A549 treated with Hydrocortisone at 1 μM for 4 hours (cell line): ENCODE measurements around the gene HEBP1. TPM values are rescaled to one million over a fixed set of nuclear protein-coding genes. Genes with fewer than 3 reads are reported as not detected.

Experiments used
- total RNA-seq: library from RNA; stranded (reverse); fragments of 200-300 nt; extraction: Qiagen RNA extraction; gene quantifications from 5 replicates; pipeline ENCODE4 v1.2.3, GENCODE V29; 2022

Gene HEBP1, protein sequence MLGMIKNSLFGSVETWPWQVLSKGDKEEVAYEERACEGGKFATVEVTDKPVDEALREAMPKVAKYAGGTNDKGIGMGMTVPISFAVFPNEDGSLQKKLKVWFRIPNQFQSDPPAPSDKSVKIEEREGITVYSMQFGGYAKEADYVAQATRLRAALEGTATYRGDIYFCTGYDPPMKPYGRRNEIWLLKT
- total RNA-seq: 49.8 to 57.1 TPM (median 55.2 TPM) in 5 replicates

DNA sequence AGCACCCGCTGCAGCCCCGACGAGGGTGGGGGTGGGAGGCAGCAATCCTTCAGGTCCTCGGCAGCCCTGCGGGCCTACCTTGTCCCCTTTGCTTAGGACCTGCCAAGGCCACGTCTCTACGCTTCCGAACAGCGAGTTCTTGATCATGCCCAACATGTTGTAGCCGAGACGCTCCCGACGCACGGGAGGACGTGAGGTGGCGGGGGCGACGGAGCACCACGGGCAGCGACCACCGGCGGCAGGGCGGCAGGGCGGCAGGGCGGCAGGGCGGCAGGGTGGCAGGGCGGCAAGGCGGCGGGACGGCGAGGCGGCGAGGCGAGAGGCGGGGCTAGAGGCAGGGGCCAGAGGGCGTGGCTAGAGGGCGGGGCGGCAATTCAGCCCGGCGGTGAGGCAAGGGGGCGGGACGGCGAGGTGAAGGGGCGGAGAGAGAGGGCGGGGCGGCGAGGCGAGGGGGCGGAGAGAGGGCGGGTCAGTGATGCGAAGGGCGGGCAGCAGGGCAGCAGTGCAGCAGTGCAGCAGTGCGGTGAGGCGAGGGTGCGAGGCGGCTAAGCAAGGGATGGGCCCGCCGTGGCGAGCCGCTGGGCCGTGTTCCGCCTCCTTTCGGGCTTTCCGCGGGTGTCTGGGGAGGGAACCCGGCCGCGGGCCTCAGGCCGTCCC lies at the start of gene HEBP1:
HEBP1 (minus strand) TSS at position 307 of the 657 bp plus-strand sequence; CDS start at position 156, 151 bp downstream.

DNA sequence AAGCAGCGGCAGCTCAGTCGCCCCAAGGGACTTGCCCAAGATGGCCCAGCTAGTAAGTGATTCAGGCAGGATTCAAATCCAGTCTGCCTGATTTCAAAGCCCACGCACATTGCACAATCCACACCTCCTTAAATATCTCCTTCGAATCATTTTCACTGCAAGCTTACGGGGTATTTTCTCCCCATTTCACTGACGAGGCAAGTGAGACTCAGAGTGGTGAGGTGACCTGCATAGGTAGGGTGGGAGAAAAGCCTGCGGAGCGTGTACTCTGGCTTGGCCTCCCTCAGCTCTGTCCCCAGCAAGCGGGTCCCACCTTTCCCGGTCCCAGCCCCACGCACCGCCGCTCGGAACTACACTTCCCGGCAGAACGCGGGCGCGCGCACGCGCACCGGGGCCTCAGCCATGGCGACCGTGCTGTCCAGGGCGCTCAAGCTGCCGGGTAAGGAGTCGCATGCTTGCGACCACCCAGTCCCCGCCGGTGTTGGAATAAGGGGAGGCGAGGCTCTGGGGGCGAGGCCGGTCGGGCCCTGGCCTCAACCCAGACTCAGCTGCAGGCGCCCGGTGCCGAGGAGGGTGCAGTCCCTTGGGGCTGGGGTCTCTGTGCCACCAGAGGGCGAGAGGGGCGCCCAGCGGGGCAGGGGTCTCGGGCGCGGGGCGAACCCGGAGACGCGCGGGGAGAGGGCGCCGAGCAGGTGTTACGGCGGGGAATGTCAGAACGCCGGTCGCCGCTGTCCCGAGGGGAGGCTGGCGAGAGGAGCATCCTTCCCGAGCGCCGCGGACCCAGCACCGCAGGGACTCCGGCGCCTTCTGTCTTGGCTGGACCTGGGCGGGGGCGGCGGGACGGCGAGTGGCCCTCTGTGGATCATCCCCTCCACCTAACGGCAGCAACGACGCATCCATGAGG lies 44.2 kb upstream of the HEBP1 start, which contains the start of gene FAM234B:
FAM234B (plus strand) TSS at position 380 of the 904 bp plus-strand sequence; CDS start at position 403, 23 bp downstream.

DNA sequence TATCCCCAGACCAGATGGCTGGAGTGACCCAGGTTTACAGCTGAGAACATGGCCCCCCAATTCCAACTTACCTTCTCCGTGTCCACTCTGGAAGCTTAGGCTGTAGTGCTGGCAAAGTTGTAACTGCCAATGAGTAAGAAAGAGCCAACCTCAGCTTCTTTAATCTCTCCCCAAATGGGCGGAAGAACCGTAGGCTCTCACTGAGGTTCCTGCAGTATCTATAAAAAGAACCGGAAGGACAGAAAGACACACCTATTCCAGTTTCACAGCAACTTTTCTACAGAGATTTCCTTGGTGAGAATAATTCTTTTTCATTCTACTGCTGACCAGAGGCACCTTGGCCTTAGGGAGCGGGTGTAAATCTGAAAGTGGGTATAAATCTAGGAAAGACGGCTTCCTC lies 48.0 kb downstream of the HEBP1 start, which contains the start of gene GPRC5D:
GPRC5D (minus strand) TSS at position 135 of the 400 bp plus-strand sequence. CDS start 1,786 bp downstream, outside the sequence.

Other genes starting within 250 kb of the HEBP1 start
- gene APOLD1, start 214.6 kb downstream of the HEBP1 start, total RNA-seq: 0.21 to 0.43 TPM (median 0.30 TPM) in 5 replicates
- gene DDX47, start 186.9 kb downstream of the HEBP1 start, total RNA-seq: 74.8 to 98.7 TPM (median 79.8 TPM) in 5 replicates
- 230 to 315 TPM (median 290 TPM) in 5 replicates for gene GPRC5A, start 108.7 kb downstream of the HEBP1 start, total RNA-seq
- not detected in 5 replicates for gene GPRC5D, start 48.1 kb downstream of the HEBP1 start, total RNA-seq
- gene FAM234B, start 44.1 kb upstream of the HEBP1 start, total RNA-seq: 3.4 to 4.7 TPM (median 4.5 TPM) in 5 replicates
- 0.39 to 1.0 TPM (median 0.62 TPM) in 5 replicates for gene GSG1, start 103.4 kb upstream of the HEBP1 start, total RNA-seq
- 196 to 240 TPM (median 232 TPM) in 5 replicates for gene EMP1, start 196.5 kb upstream of the HEBP1 start, total RNA-seq